Activated CD8-positive, alpha-beta T cell treated with anti-CD3 and anti-CD28 coated beads for 36 hours (primary cell): ENCODE measurements around the gene SLX9. TPM values are rescaled to one million over a fixed set of nuclear protein-coding genes. Genes with fewer than 3 reads are reported as not detected.

Source experiments
- ATAC-seq: fragments of 200-7000 bp; cut with Tn5 transposase; one replicate; pipeline ENCODE4 v1.10.0; 2021; ENCODE audit warnings: mild to moderate bottlenecking, moderate library complexity
- CTCF ChIA-PET: fragments of 350-600 bp; sonication (Branson Sonifier 250); formaldehyde crosslinking; loops from one replicate; lab custom pipeline; 2021; ENCODE audit warnings: antibody characterized with exemption; lab: Charles Lee
- POLR2A ChIA-PET: fragments of 350-600 bp; sonication (Branson Sonifier 250); formaldehyde crosslinking; loops from one replicate; lab custom pipeline; 2021; ENCODE audit warnings: antibody characterized with exemption; lab: Charles Lee
- DNase-seq: peaks from one replicate; pipeline ENCODE4 v3.0.0-alpha.2; 2020
- H3K27ac Mint-ChIP-seq: one replicate; pipeline ENCODE4 v1.8.0; 2021; ENCODE audit warnings: mild to moderate bottlenecking, mixed read lengths
- H3K27me3 Mint-ChIP-seq: one replicate; pipeline ENCODE4 v1.8.0; 2021; ENCODE audit warnings: mixed read lengths
- H3K36me3 Mint-ChIP-seq: one replicate; pipeline ENCODE4 v1.8.0; 2021; ENCODE audit warnings: low read depth, mixed read lengths
- H3K4me1 Mint-ChIP-seq: one replicate; pipeline ENCODE4 v1.8.0; 2021; ENCODE audit warnings: low read depth, mixed read lengths
- H3K4me3 Mint-ChIP-seq: one replicate; pipeline ENCODE4 v1.8.0; 2021; ENCODE audit warnings: mild to moderate bottlenecking, moderate library complexity, mixed read lengths
- H3K9me3 Mint-ChIP-seq: one replicate; pipeline ENCODE4 v1.8.0; 2021; ENCODE audit warnings: mixed read lengths
- intact Hi-C: fragments of 100-400 bp; cut with micrococcal nuclease; formaldehyde crosslinking; loops from one replicate; pipeline ENCODE4 v1.10.0; 2022
- total RNA-seq, 2 experiments: library from RNA; stranded (reverse); gene quantifications; one replicate each; pipeline ENCODE4 v1.2.3, GENCODE V29; 2021
- TF ChIP-seq, protein P1 (sequence below): fragments of 200-600 bp; IDR thresholded peaks from one replicate; pipeline ENCODE4 v1.8.0; 2022; ENCODE audit warnings: antibody characterized with exemption, mild to moderate bottlenecking

SLX9 gene
- total RNA-seq, 2 experiments from 2014 or later, result 76.0 to 76.5 TPM

DNA sequence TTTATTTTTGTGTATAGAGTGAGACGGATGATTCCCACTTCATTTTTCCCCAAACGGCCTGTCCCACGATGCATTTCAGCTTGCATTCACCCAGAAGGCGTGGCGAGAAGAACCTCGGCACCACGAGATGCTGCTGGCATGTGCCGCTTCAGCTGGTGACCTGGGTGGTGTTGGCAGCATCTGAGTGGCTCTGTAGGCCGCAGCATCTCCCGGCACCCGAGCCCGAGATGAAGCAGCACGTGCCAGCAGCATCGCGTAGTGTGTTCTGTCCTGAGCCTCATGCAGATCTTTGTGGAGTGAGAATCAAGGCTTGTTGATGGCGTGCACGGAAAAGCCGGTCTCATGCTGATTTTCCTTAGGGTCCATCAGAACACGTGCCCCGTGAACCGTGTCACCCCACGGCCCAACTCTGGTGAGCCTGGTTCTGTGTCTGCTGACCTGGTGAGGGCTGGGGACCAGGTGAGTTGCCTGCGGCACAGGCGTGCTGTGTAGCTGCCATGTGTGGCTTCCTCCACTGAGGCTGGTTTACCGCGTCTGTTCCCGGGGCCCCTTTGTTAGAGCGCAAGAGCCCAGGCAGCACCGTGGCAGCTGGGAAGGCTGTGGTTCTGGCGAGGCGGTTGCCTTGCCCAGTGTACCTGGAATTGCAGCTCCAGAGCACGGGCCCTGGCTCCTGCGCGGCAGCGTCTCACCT, 16.7 kb downstream of the SLX9 start:
- TF ChIP-seq, protein P1, sequence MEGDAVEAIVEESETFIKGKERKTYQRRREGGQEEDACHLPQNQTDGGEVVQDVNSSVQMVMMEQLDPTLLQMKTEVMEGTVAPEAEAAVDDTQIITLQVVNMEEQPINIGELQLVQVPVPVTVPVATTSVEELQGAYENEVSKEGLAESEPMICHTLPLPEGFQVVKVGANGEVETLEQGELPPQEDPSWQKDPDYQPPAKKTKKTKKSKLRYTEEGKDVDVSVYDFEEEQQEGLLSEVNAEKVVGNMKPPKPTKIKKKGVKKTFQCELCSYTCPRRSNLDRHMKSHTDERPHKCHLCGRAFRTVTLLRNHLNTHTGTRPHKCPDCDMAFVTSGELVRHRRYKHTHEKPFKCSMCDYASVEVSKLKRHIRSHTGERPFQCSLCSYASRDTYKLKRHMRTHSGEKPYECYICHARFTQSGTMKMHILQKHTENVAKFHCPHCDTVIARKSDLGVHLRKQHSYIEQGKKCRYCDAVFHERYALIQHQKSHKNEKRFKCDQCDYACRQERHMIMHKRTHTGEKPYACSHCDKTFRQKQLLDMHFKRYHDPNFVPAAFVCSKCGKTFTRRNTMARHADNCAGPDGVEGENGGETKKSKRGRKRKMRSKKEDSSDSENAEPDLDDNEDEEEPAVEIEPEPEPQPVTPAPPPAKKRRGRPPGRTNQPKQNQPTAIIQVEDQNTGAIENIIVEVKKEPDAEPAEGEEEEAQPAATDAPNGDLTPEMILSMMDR, result no peak
- ATAC-seq (no peak), DNase-seq (no peak)
- H3K9me3 Mint-ChIP-seq, result no peaks in the 10 kb centered on the region
- no peaks in the 10 kb centered on the region for H3K27me3 Mint-ChIP-seq
- ChIA-PET CTCF (interaction anchor here (0.6 to 1.6 kb wide), 3 partner anchors 142 to 172 kb away, joined by 3 read pairs; no protein-coding TSS in a partner anchor), POLR2A (interaction anchor here (0.6 kb wide), 1 partner anchor 56 kb away, joined by 4 read pairs; no protein-coding TSS in a partner anchor)
- no peak overlapping the region for H3K4me3 Mint-ChIP-seq
- H3K27ac Mint-ChIP-seq, result no peak overlapping the region
- no peaks in the 10 kb centered on the region for H3K4me1 Mint-ChIP-seq
- H3K36me3 Mint-ChIP-seq, result peaks cover 21% of the 10 kb centered on the region
- intact Hi-C loops, result no loop called here

GRCh38 chr21:44957047-44957831, 17.4 kb downstream of the SLX9 start:
- no peaks in the 10 kb centered on the region for H3K9me3 Mint-ChIP-seq

GRCh38 chr21:44957901-44958451, 18.1 kb downstream of the SLX9 start:
- ATAC-seq, result no peak
- H3K4me1 Mint-ChIP-seq, result no peaks in the 10 kb centered on the region
- peaks cover 24% of the 10 kb centered on the region for H3K36me3 Mint-ChIP-seq
- no peak overlapping the region for H3K27ac Mint-ChIP-seq
- H3K4me3 Mint-ChIP-seq, result no peak overlapping the region
- ChIA-PET POLR2A (interaction anchor here (0.9 kb wide), 1 partner anchor 9 kb away, joined by 3 read pairs; no protein-coding TSS in a partner anchor), CTCF (interaction anchor here (1.4 kb wide), 1 partner anchor 12 kb away, joined by 5 read pairs; no protein-coding TSS in a partner anchor)
- H3K27me3 Mint-ChIP-seq, result no peaks in the 10 kb centered on the region
- no peaks in the 10 kb centered on the region for H3K9me3 Mint-ChIP-seq
- TF ChIP-seq, protein P1, result no peak
- DNase-seq, result no peak
- intact Hi-C loops, result no loop called here

More at GRCh38 chr21:44957047-44957831, 17.4 kb downstream of the SLX9 start:
- ChIA-PET CTCF (interaction anchor here (0.7 to 1.4 kb wide), 2 partner anchors 11 to 171 kb away, joined by 3 to 5 read pairs; no protein-coding TSS in a partner anchor), POLR2A (interaction anchor here (0.6 kb wide), 1 partner anchor 56 kb away, joined by 4 read pairs; no protein-coding TSS in a partner anchor)
- H3K36me3 Mint-ChIP-seq, result peaks cover 24% of the 10 kb centered on the region
- ATAC-seq, result no peak
- TF ChIP-seq, protein P1, result no peak
- no peaks in the 10 kb centered on the region for H3K4me1 Mint-ChIP-seq
- no peak overlapping the region for H3K4me3 Mint-ChIP-seq
- no peak for DNase-seq
- intact Hi-C loops, result no loop called here
- no peak overlapping the region for H3K27ac Mint-ChIP-seq
- no peaks in the 10 kb centered on the region for H3K27me3 Mint-ChIP-seq

GRCh38 chr21:44958471-44959191, 18.8 kb downstream of the SLX9 start:
- POLR2A ChIA-PET, result interaction anchor here (0.9 kb wide), 1 partner anchor 9 kb away, joined by 3 read pairs; no protein-coding TSS in a partner anchor
- no peak for ATAC-seq
- no peak overlapping the region for H3K4me3 Mint-ChIP-seq
- H3K27ac Mint-ChIP-seq, result no peak overlapping the region
- CTCF ChIA-PET, result interaction anchor here (1.2 to 1.4 kb wide), 2 partner anchors 8 to 13 kb away, joined by 3 to 5 read pairs; no protein-coding TSS in a partner anchor
- H3K27me3 Mint-ChIP-seq, result no peaks in the 10 kb centered on the region
- TF ChIP-seq, protein P1, result no peak
- DNase-seq, result no peak
- H3K9me3 Mint-ChIP-seq, result no peaks in the 10 kb centered on the region
- peaks cover 26% of the 10 kb centered on the region for H3K36me3 Mint-ChIP-seq
- H3K4me1 Mint-ChIP-seq, result peaks cover 2% of the 10 kb centered on the region
- intact Hi-C loops, result no loop called here
